OCI-LY3 (cell line): Measurements from ENCODE around the gene ZNF213.
A peak's percentile ranks its signal among the peaks of the same experiment; 100 is the strongest.

Experiments
- H2AFZ ChIP-seq: fragments of 200-600, 300-600 bp; shearing (Covaris generic); 2 replicates; pipeline ENCODE4 v1.6.0; 2014; ENCODE audit warnings: antibody characterized with exemption, low read depth, low read length
- H3K27ac ChIP-seq: fragments of 200-600, 300-600 bp; sonication (generic); 2 replicates; pipeline ENCODE4 v1.5.1; 2014; ENCODE audit warnings: mild to moderate bottlenecking, low read length, moderate library complexity, mixed read lengths
- H3K27me3 ChIP-seq: fragments of 200-600, 300-600 bp; sonication (generic); 2 replicates; pipeline ENCODE4 v1.6.1; 2014; ENCODE audit warnings: low read depth, low read length, mixed read lengths
- H3K36me3 ChIP-seq: fragments of 200-600, 300-600 bp; sonication (generic); replicated peaks from 2 replicates; pipeline ENCODE3; 2014; ENCODE audit warnings: low read depth, low read length, mixed read lengths
- H3K4me1 ChIP-seq: fragments of 300-600, 200-600 bp; sonication (generic); 2 replicates; pipeline ENCODE4 v1.6.1; 2014; ENCODE audit warnings: low read length, mixed read lengths
- H3K4me2 ChIP-seq: fragments of 200-600, 300-600 bp; sonication (generic); 2 replicates; pipeline ENCODE4 v1.6.1; 2014; ENCODE audit warnings: low read length, mixed read lengths
- H3K4me3 ChIP-seq: fragments of 300-600, 200-600 bp; sonication (generic); 2 replicates; pipeline ENCODE4 v1.5.1; 2014; ENCODE audit warnings: antibody characterized with exemption, mild to moderate bottlenecking, low read length, moderate library complexity
- H3K79me2 ChIP-seq: fragments of 300-600, 200-600 bp; shearing (Covaris generic); 2 replicates; pipeline ENCODE4 v1.6.1; 2014; ENCODE audit warnings: mild to moderate bottlenecking, low read length, mixed read lengths
- H3K9ac ChIP-seq: fragments of 300-600, 200-600 bp; shearing (Covaris generic); 2 replicates; pipeline ENCODE4 v1.6.0; 2014; ENCODE audit warnings: mild to moderate bottlenecking, low read length, moderate library complexity
- H3K9me3 ChIP-seq: fragments of 200-600, 300-600 bp; shearing (Covaris generic); 2 replicates; pipeline ENCODE4 v1.6.1; 2014; ENCODE audit warnings: low read length, mixed read lengths; ENCODE audit not compliant: insufficient read depth
- H4K20me1 ChIP-seq: fragments of 200-600, 300-600 bp; sonication (generic); 2 replicates; pipeline ENCODE4 v1.6.1; 2016; ENCODE audit warnings: low read length, mixed read lengths; ENCODE audit not compliant: insufficient read depth
- CTCF ChIP-seq: fragments of 200-600, 300-600 bp; sonication (generic); IDR thresholded peaks from 2 replicates; pipeline ENCODE4 v1.5.1; 2014; ENCODE audit warnings: antibody characterized with exemption, low read length, low read depth
- EZH2phosphoT487 ChIP-seq: fragments of 200-600 bp; shearing (Covaris generic); IDR thresholded peaks from 2 replicates; pipeline ENCODE4 v1.6.1; 2018; ENCODE audit warnings: antibody characterized with exemption, mixed run types, low read depth

Gene ZNF213

GRCh38 chr16:3190949-3191353 is 56.1 kb downstream of the ZNF213 start:
- H3K36me3 ChIP-seq = no peaks in the 10 kb centered on the region
- no peaks in the 10 kb centered on the region for H3K27me3 ChIP-seq
- H3K9me3 ChIP-seq = no peaks in the 10 kb centered on the region
- peak overlapping the region; percentile 62 for H3K4me2 ChIP-seq
- H2AFZ ChIP-seq = peak overlapping the region; percentile 57; the same call in 1 of the 2 replicates
- 0 out of 2 replicates have a peak overlapping the region, but pooled peaks have one; percentile 7 for H3K27ac ChIP-seq
- H3K9ac ChIP-seq = peak overlapping the region; percentile 26
- TF ChIP-seq EZH2phosphoT487 (no peak), CTCF (no peak)
- H3K79me2 ChIP-seq = no peaks in the 10 kb centered on the region
- H3K4me3 ChIP-seq = peak overlapping the region; percentile 78
- peaks cover 13% of the 10 kb centered on the region; the same call in 1 of the 2 replicates for H3K4me1 ChIP-seq
- no peaks in the 10 kb centered on the region for H4K20me1 ChIP-seq
